ENCODE results near the gene THOC3. TPM values are rescaled to one million over a fixed set of nuclear protein-coding genes. Genes with fewer than 3 reads are reported as not detected.
"Not testable (repeated sequence)": the region's sequence is repeated elsewhere in the genome, so short reads cannot be mapped to it uniquely, and the experiment has no call there.

The THOC3 gene
- total RNA-seq, 1 donor from 2014 or later: 76.3 TPM

GRCh38 chr5:175925106-175925505 is 43.0 kb downstream of the THOC3 start:
- not testable (repeated sequence) for DNase-seq (ENCODE audit: low spot score, unreplicated experiment); H3K4me3 Mint-ChIP-seq (ENCODE audit: low read depth); H3K27me3 Mint-ChIP-seq; H3K9me3 Mint-ChIP-seq (ENCODE audit: low read depth); H3K27ac Mint-ChIP-seq; H3K4me1 Mint-ChIP-seq (ENCODE audit: low read depth); H3K36me3 Mint-ChIP-seq (ENCODE audit: insufficient read depth)

- no peaks in the 10 kb centered on the region for H3K27me3 Mint-ChIP-seq
- H3K9me3 Mint-ChIP-seq (ENCODE audit: low read depth): no peaks in the 10 kb centered on the region
- no peak overlapping the region for H3K27ac Mint-ChIP-seq
- peaks cover under 1% of the 10 kb centered on the region for H3K36me3 Mint-ChIP-seq (ENCODE audit: insufficient read depth)
- H3K4me3 Mint-ChIP-seq (ENCODE audit: low read depth): no peak overlapping the region
- no peak for TF ChIP-seq CTCF (IDR thresholded peaks at IDR 0.05; ENCODE audit: unreplicated experiment)
- no peaks in the 10 kb centered on the region for H3K4me1 Mint-ChIP-seq (ENCODE audit: low read depth)
- DNase-seq (ENCODE audit: low spot score, unreplicated experiment): no peak
Measured at GRCh38 chr5:175922192-175922885, 45.8 kb downstream of the THOC3 start.

GRCh38 chr5:175921061-175921730 is 46.9 kb downstream of the THOC3 start:
- Mint-ChIP-seq H3K36me3 (ENCODE audit: insufficient read depth) (peaks cover 3% of the 10 kb centered on the region), H3K9me3 (ENCODE audit: low read depth) (no peaks in the 10 kb centered on the region), H3K27me3 (no peaks in the 10 kb centered on the region), H3K4me3 (ENCODE audit: low read depth) (no peak overlapping the region), H3K27ac (no peak overlapping the region), H3K4me1 (ENCODE audit: low read depth) (no peaks in the 10 kb centered on the region)
- no peak for TF ChIP-seq CTCF (IDR thresholded peaks at IDR 0.05; ENCODE audit: unreplicated experiment)
- DNase-seq (ENCODE audit: low spot score, unreplicated experiment): no peak

- DNase-seq (ENCODE audit: low spot score, unreplicated experiment): no peak
- Mint-ChIP-seq H3K4me3 (ENCODE audit: low read depth) (no peak overlapping the region), H3K36me3 (ENCODE audit: insufficient read depth) (peaks cover 3% of the 10 kb centered on the region), H3K27me3 (no peaks in the 10 kb centered on the region), H3K4me1 (ENCODE audit: low read depth) (peaks cover under 1% of the 10 kb centered on the region), H3K9me3 (ENCODE audit: low read depth) (no peaks in the 10 kb centered on the region), H3K27ac (no peak overlapping the region)
- TF ChIP-seq CTCF (IDR thresholded peaks at IDR 0.05; ENCODE audit: unreplicated experiment): no peak
Measured at GRCh38 chr5:175920231-175920811, 47.8 kb downstream of the THOC3 start.

- H3K27ac Mint-ChIP-seq; H3K9me3 Mint-ChIP-seq (ENCODE audit: low read depth); H3K4me1 Mint-ChIP-seq (ENCODE audit: low read depth); H3K4me3 Mint-ChIP-seq (ENCODE audit: low read depth); DNase-seq (ENCODE audit: low spot score, unreplicated experiment); H3K27me3 Mint-ChIP-seq; H3K36me3 Mint-ChIP-seq (ENCODE audit: insufficient read depth): not testable (repeated sequence)
Measured at GRCh38 chr5:175915066-175916037, 52.8 kb downstream of the THOC3 start.

GRCh38 chr5:175913835-175914672 is 54.1 kb downstream of the THOC3 start:
- not testable (repeated sequence) for H3K27me3 Mint-ChIP-seq; DNase-seq (ENCODE audit: low spot score, unreplicated experiment)
- peak overlapping the region; percentile 87 for H3K27ac Mint-ChIP-seq

GRCh38 chr5:175910072-175910471 is 58.0 kb downstream of the THOC3 start:
- not testable (repeated sequence) for H3K36me3 Mint-ChIP-seq (ENCODE audit: insufficient read depth); H3K9me3 Mint-ChIP-seq (ENCODE audit: low read depth); DNase-seq (ENCODE audit: low spot score, unreplicated experiment); H3K27me3 Mint-ChIP-seq; H3K4me3 Mint-ChIP-seq (ENCODE audit: low read depth); H3K27ac Mint-ChIP-seq
- peaks cover 11% of the 10 kb centered on the region for H3K4me1 Mint-ChIP-seq (ENCODE audit: low read depth)

More at GRCh38 chr5:175913835-175914672, 54.1 kb downstream of the THOC3 start:
- H3K4me1 Mint-ChIP-seq (ENCODE audit: low read depth); H3K4me3 Mint-ChIP-seq (ENCODE audit: low read depth); H3K9me3 Mint-ChIP-seq (ENCODE audit: low read depth); H3K36me3 Mint-ChIP-seq (ENCODE audit: insufficient read depth): not testable (repeated sequence)

Measured in progenitor cell of endocrine pancreas (in vitro differentiated cells).